Left ventricle myocardium inferior (tissue), 1 donor: ENCODE measurements around the gene DIRAS2. TPM values are rescaled to one million over a fixed set of nuclear protein-coding genes. Genes with fewer than 3 reads are reported as not detected.

Experiments
- DNase-seq: peaks from one replicate; pipeline ENCODE4 v3.0.0-alpha.2; 2020
- H3K27ac ChIP-seq: fragments of 200-600 bp; replicated peaks from 2 replicates; pipeline ENCODE4 v1.8.0; 2021
- H3K27me3 ChIP-seq: fragments of 200-600 bp; 2 replicates; pipeline ENCODE4 v1.8.0; 2021; ENCODE audit warnings: low read depth
- H3K36me3 ChIP-seq: fragments of 200-600 bp; 2 replicates; pipeline ENCODE4 v1.8.0; 2021
- H3K4me1 ChIP-seq: fragments of 200-600 bp; 2 replicates; pipeline ENCODE4 v1.8.0; 2021
- H3K4me3 ChIP-seq: fragments of 200-600 bp; 2 replicates; pipeline ENCODE4 v1.8.0; 2021; ENCODE audit warnings: mild to moderate bottlenecking, moderate library complexity
- H3K9me3 ChIP-seq: fragments of 200-600 bp; replicated peaks from 2 replicates; pipeline ENCODE4 v1.8.0; 2021
- CTCF ChIP-seq: fragments of 200-600 bp; IDR thresholded peaks from 2 replicates; pipeline ENCODE4 v1.8.0; 2021; ENCODE audit warnings: antibody characterized with exemption, mild to moderate bottlenecking, borderline replicate concordance
- intact Hi-C: fragments of 100-400 bp; cut with micrococcal nuclease; formaldehyde crosslinking; loops from one replicate; pipeline ENCODE4 v1.11.0; 2022
- total RNA-seq: library from RNA; stranded (reverse); fragmentation: NEBNext Ultra II Directional; extraction: Animal tissue kit (Norgen Biotek cat#: 25700); gene quantifications from one replicate; pipeline ENCODE4 v1.2.1, GENCODE V29; 2021
- donor health status: DM: no; HTN: yes; CAD: no; lungs with severe emphysema.

Gene DIRAS2
- total RNA-seq, 1 donor from 2014 or later: 0.30 TPM

GRCh38 chr9:90612957-90613356, 29.7 kb downstream of the DIRAS2 start:
- DNase-seq: no peak
- Histone ChIP-seq H3K9me3 (no peaks in the 10 kb centered on the region), H3K4me1 (no peaks in the 10 kb centered on the region), H3K36me3 (no peaks in the 10 kb centered on the region), H3K27me3 (peaks cover 30% of the 10 kb centered on the region), H3K4me3 (no peak overlapping the region), H3K27ac (no peak overlapping the region)
- TF ChIP-seq CTCF: no peak
- intact Hi-C loops: no loop called here

GRCh38 chr9:90611568-90611967, 31.1 kb downstream of the DIRAS2 start:
- no peak for TF ChIP-seq CTCF
- Histone ChIP-seq H3K4me1 (no peaks in the 10 kb centered on the region), H3K27me3 (peaks cover 42% of the 10 kb centered on the region), H3K36me3 (no peaks in the 10 kb centered on the region), H3K4me3 (no peak overlapping the region), H3K27ac (no peak overlapping the region), H3K9me3 (no peaks in the 10 kb centered on the region)
- intact Hi-C loops: no loop called here
- DNase-seq: no peak

GRCh38 chr9:90611121-90611520, 31.5 kb downstream of the DIRAS2 start:
- Histone ChIP-seq H3K4me1 (no peaks in the 10 kb centered on the region), H3K27me3 (peaks cover 42% of the 10 kb centered on the region), H3K9me3 (no peaks in the 10 kb centered on the region), H3K36me3 (no peaks in the 10 kb centered on the region), H3K4me3 (no peak overlapping the region), H3K27ac (no peak overlapping the region)
- TF ChIP-seq CTCF: no peak
- DNase-seq: no peak
- intact Hi-C loops: no loop called here

GRCh38 chr9:90607701-90608516, 34.7 kb downstream of the DIRAS2 start:
- H3K4me3 ChIP-seq: no peak overlapping the region
- no peak for DNase-seq
- H3K9me3 ChIP-seq: no peaks in the 10 kb centered on the region
- H3K27ac ChIP-seq: no peak overlapping the region
- H3K36me3 ChIP-seq: no peaks in the 10 kb centered on the region
- TF ChIP-seq CTCF: no peak
- peaks cover 54% of the 10 kb centered on the region for H3K27me3 ChIP-seq
- H3K4me1 ChIP-seq: no peaks in the 10 kb centered on the region
- intact Hi-C loops: no loop called here

- no peak for TF ChIP-seq CTCF
- Histone ChIP-seq H3K27ac (no peak overlapping the region), H3K4me3 (no peak overlapping the region), H3K36me3 (no peaks in the 10 kb centered on the region), H3K9me3 (no peaks in the 10 kb centered on the region), H3K27me3 (peaks cover 60% of the 10 kb centered on the region), H3K4me1 (no peaks in the 10 kb centered on the region)
- intact Hi-C loops: no loop called here
- DNase-seq: no peak
Observed at GRCh38 chr9:90600029-90600428, 42.6 kb downstream of the DIRAS2 start.
